SJSA1 (cell line): ENCODE measurements around the gene LASP1. TPM values are rescaled to one million over a fixed set of nuclear protein-coding genes. Genes with fewer than 3 reads are reported as not detected.

Experiments used
- DNase-seq, 2 experiments: peaks; one replicate each; pipeline ENCODE4 v3.0.0-alpha.2; 2015 to 2020; ENCODE audit warnings: low spot score in 2 of 2, low read depth in 1 of 2
- H3K27ac ChIP-seq: fragments of 250-450 bp; sonication (Bioruptor Pico); 2 replicates; pipeline ENCODE4 v1.5.1; 2020; ENCODE audit warnings: mild to moderate bottlenecking, moderate library complexity
- H3K27me3 ChIP-seq: fragments of 250-450 bp; sonication (Bioruptor Pico); replicated peaks from 2 replicates; pipeline ENCODE4 v1.5.1; 2020; ENCODE audit warnings: mild to moderate bottlenecking, moderate library complexity
- H3K36me3 ChIP-seq: fragments of 250-450 bp; sonication (Bioruptor Pico); 2 replicates; pipeline ENCODE4 v1.5.1; 2020; ENCODE audit warnings: mild to moderate bottlenecking
- H3K4me1 ChIP-seq: fragments of 250-450 bp; sonication (Bioruptor Pico); replicated peaks from 2 replicates; pipeline ENCODE4 v1.6.1; 2021; ENCODE audit warnings: mild to moderate bottlenecking
- H3K4me3 ChIP-seq: fragments of 250-450 bp; sonication (Bioruptor Pico); 2 replicates; pipeline ENCODE4 v1.5.1; 2020; ENCODE audit warnings: mild to moderate bottlenecking
- H3K9me3 ChIP-seq: fragments of 250-450 bp; sonication (Bioruptor Pico); replicated peaks from 2 replicates; pipeline ENCODE4 v1.5.1; 2020; ENCODE audit warnings: mild to moderate bottlenecking
- total RNA-seq: library from RNA; depleted of rRNA; stranded (reverse); fragments of >200 nt; shearing (Covaris generic); gene quantifications from 2 replicates; pipeline ENCODE4 v1.2.3, GENCODE V29; 2014

LASP1 gene
- total RNA-seq, 1 experiment from 2014 or later, result 174 TPM

DNA sequence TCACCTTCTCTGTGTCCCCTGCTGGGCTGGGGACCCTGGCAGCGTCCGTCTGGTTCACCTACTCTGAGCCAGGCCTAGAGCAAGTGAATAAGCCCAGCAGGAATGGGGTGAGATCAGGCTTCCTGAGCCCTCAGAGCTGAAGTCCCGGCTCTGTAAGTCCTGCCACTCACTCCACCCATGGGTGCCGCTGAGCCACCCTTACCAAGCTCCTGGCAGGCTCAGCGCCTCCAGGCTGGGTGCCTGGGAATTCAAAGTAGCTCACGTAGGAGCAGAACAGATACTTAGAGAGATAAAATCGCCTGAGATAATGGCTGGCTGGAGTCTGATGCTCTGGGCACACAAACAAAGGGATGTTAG lies 45.8 kb downstream of the LASP1 start:
- H3K9me3 ChIP-seq, result no peaks in the 10 kb centered on the region
- peaks cover 98% of the 10 kb centered on the region for H3K36me3 ChIP-seq

DNA sequence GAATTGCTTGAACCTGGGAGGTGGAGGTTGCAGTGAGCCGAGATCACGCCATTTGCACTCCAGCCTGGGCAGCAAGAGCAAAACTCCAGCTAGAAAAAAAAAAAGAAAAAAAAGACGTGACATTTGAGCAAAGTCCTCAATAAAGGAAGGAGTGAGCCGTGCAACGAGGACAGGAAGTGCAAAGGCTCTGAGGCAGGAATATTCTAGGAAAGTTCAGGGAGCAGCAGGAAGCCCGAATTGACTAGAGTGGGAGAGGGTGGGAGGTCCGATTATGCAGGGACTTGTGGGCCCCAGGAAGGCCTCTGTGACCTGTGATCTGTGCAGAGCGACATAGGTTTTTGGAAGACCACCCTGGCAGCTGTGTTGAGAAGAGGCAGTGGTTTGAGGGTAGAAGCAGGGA lies 46.9 kb downstream of the LASP1 start:
- Histone ChIP-seq H3K4me3 (no peak overlapping the region), H3K27ac (no peak overlapping the region), H3K27me3 (no peaks in the 10 kb centered on the region), H3K36me3 (peaks cover 91% of the 10 kb centered on the region), H3K4me1 (no peaks in the 10 kb centered on the region), H3K9me3 (no peaks in the 10 kb centered on the region)
- no peak for DNase-seq

More for the DNA sequence above, 45.8 kb downstream of the LASP1 start:
- Histone ChIP-seq H3K4me3 (no peak overlapping the region), H3K27ac (no peak overlapping the region), H3K4me1 (no peaks in the 10 kb centered on the region), H3K27me3 (no peaks in the 10 kb centered on the region)
- no peak for DNase-seq

DNA sequence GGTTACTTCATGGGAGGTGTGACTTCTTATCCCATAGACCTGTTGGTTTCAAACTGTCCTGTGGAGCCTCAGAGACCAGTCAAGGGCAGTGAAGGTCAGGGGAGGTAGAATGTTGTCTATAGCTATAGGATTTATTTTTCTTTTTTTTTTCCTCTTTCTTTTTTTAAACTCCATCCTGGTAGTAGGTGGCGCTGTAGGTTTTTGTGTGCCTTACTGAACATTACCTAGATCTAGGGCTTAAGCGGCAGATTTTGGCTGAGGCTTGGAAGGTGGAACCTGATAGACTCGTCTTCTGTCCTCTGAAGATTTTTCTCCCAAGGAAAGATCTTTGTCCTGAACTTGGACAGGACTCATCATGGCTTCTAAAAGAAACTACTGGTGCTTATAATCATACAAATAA lies 47.4 kb downstream of the LASP1 start:
- Histone ChIP-seq H3K36me3 (peaks cover 86% of the 10 kb centered on the region), H3K27me3 (no peaks in the 10 kb centered on the region), H3K9me3 (no peaks in the 10 kb centered on the region), H3K4me1 (no peaks in the 10 kb centered on the region), H3K27ac (no peak overlapping the region), H3K4me3 (no peak overlapping the region)
- no peak for DNase-seq

DNA sequence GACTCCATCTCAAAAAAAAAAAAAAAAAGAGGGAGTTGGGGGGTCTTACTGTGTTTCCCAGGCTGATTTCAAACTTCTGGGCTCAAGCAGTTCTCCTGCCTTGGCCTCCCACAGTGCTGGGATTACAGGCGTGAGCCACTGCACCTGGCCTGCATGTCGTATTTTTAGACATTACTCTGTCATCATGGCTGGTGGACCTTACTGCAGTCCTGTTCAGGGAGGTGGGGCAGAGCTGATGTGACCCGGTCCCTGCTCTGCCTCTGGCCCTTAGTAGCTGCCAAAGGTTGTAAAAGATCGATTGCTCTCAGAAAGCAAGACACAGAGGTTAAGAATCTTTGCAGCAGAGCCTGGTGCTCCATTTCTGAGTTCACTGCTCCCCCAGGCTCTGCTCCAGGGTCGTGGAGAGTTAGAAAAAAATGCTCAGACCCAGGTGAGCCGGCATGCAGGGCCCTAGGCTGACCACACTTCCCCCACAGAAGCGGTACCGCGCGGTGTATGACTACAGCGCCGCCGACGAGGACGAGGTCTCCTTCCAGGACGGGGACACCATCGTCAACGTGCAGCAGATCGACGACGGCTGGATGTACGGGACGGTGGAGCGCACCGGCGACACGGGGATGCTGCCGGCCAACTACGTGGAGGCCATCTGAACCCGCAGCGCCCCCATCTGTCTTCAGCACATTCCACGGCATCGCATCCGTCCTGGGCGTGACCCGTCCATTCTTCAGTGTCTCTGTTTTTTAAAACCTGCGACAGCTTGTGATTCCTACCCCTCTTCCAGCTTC lies 48.5 kb downstream of the LASP1 start:
- H3K9me3 ChIP-seq, result no peaks in the 10 kb centered on the region
- H3K27me3 ChIP-seq, result no peaks in the 10 kb centered on the region
- H3K4me1 ChIP-seq, result no peaks in the 10 kb centered on the region

DNA sequence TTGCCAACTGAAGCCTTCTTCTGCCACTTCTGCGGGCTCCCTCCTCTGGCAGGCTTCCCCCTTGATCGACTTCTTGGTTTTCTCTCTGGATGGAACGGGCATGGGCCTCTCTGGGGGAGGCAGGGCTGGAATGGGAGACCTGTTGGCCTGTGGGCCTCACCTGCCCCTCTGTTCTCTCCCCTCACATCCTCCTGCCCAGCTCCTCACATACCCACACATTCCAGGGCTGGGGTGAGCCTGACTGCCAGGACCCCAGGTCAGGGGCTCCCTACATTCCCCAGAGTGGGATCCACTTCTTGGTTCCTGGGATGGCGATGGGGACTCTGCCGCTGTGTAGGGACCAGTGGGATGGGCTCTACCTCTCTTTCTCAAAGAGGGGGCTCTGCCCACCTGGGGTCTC lies 49.1 kb downstream of the LASP1 start:
- H3K27ac ChIP-seq, result no peak overlapping the region
- DNase-seq, result peak in 1 of 2 experiments; percentile 30
- H3K4me3 ChIP-seq, result no peak overlapping the region
- H3K9me3 ChIP-seq, result no peaks in the 10 kb centered on the region
- peaks cover 69% of the 10 kb centered on the region for H3K36me3 ChIP-seq
- H3K27me3 ChIP-seq, result no peaks in the 10 kb centered on the region
- no peaks in the 10 kb centered on the region for H3K4me1 ChIP-seq

More for the DNA sequence above, 48.5 kb downstream of the LASP1 start:
- Histone ChIP-seq H3K27ac (no peak overlapping the region), H3K36me3 (peaks cover 75% of the 10 kb centered on the region), H3K4me3 (no peak overlapping the region)
- DNase-seq, result peak in 1 of 2 experiments; percentile 28

DNA sequence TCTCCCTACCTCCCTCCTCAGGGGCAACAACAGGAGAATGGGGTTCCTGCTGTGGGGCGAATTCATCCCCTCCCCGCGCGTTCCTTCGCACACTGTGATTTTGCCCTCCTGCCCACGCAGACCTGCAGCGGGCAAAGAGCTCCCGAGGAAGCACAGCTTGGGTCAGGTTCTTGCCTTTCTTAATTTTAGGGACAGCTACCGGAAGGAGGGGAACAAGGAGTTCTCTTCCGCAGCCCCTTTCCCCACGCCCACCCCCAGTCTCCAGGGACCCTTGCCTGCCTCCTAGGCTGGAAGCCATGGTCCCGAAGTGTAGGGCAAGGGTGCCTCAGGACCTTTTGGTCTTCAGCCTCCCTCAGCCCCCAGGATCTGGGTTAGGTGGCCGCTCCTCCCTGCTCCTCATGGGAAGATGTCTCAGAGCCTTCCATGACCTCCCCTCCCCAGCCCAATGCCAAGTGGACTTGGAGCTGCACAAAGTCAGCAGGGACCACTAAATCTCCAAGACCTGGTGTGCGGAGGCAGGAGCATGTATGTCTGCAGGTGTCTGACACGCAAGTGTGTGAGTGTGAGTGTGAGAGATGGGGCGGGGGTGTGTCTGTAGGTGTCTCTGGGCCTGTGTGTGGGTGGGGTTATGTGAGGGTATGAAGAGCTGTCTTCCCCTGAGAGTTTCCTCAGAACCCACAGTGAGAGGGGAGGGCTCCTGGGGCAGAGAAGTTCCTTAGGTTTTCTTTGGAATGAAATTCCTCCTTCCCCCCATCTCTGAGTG lies 49.6 kb downstream of the LASP1 start:
- Histone ChIP-seq H3K4me1 (no peaks in the 10 kb centered on the region), H3K27ac (no peak overlapping the region), H3K4me3 (no peak overlapping the region), H3K27me3 (no peaks in the 10 kb centered on the region), H3K36me3 (peaks cover 64% of the 10 kb centered on the region), H3K9me3 (no peaks in the 10 kb centered on the region)
- DNase-seq, result peak in 1 of 2 experiments; percentile 35

DNA sequence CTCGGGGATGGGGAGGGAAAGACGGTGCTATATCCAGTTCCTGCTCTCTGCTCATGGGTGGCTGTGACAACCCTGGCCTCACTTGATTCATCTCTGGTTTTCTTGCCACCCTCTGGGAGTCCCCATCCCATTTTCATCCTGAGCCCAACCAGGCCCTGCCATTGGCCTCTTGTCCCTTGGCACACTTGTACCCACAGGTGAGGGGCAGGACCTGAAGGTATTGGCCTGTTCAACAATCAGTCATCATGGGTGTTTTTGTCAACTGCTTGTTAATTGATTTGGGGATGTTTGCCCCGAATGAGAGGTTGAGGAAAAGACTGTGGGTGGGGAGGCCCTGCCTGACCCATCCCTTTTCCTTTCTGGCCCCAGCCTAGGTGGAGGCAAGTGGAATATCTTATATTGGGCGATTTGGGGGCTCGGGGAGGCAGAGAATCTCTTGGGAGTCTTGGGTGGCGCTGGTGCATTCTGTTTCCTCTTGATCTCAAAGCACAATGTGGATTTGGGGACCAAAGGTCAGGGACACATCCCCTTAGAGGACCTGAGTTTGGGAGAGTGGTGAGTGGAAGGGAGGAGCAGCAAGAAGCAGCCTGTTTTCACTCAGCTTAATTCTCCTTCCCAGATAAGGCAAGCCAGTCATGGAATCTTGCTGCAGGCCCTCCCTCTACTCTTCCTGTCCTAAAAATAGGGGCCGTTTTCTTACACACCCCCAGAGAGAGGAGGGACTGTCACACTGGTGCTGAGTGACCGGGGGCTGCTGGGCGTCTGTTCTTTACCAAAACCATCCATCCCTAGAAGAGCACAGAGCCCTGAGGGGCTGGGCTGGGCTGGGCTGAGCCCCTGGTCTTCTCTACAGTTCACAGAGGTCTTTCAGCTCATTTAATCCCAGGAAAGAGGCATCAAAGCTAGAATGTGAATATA lies 50.8 kb downstream of the LASP1 start:
- H3K4me3 ChIP-seq, result no peak overlapping the region
- H3K9me3 ChIP-seq, result no peaks in the 10 kb centered on the region
- H3K27ac ChIP-seq, result no peak overlapping the region
- H3K4me1 ChIP-seq, result no peaks in the 10 kb centered on the region
- peaks cover 52% of the 10 kb centered on the region for H3K36me3 ChIP-seq
- DNase-seq, result peak in 1 of 2 experiments; percentile 33
- no peaks in the 10 kb centered on the region for H3K27me3 ChIP-seq

DNA sequence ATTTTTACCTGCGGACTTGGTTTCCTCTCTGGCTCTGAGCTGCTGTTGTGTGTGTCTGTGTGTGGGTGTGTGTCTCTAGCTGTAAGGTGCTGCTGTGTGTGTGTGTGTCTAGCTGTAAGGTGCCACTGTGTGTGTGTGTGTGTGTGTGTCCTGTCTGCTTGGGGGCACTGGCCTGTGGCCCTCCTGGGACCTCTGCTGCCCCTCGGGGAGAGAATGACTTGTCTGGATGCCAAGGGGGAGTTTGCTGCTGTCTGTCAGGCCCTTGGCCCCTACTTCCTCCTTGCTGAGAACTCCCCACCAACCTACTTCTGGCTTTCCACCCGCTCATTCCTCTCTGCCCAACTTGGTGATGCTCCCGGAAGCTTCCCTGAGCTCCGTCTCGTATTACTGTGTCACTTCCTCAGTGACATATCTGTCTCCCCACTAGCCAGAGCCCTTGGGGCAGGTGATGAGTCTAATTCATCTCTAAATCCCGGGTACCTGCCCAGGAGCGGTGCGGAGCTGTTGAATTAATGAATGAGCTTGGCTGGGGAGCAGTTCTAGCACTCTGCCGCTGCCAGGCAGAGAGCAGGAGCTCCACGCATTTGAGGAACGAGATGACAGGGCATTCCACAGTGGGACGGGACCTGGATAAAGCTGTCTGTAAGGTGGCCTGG lies 52.0 kb downstream of the LASP1 start:
- DNase-seq, result peak in 1 of 2 experiments; percentile 35
- no peak overlapping the region for H3K4me3 ChIP-seq
- H3K27ac ChIP-seq, result no peak overlapping the region
- H3K9me3 ChIP-seq, result no peaks in the 10 kb centered on the region
- H3K4me1 ChIP-seq, result no peaks in the 10 kb centered on the region
- peaks cover 40% of the 10 kb centered on the region for H3K36me3 ChIP-seq
- no peaks in the 10 kb centered on the region for H3K27me3 ChIP-seq

DNA sequence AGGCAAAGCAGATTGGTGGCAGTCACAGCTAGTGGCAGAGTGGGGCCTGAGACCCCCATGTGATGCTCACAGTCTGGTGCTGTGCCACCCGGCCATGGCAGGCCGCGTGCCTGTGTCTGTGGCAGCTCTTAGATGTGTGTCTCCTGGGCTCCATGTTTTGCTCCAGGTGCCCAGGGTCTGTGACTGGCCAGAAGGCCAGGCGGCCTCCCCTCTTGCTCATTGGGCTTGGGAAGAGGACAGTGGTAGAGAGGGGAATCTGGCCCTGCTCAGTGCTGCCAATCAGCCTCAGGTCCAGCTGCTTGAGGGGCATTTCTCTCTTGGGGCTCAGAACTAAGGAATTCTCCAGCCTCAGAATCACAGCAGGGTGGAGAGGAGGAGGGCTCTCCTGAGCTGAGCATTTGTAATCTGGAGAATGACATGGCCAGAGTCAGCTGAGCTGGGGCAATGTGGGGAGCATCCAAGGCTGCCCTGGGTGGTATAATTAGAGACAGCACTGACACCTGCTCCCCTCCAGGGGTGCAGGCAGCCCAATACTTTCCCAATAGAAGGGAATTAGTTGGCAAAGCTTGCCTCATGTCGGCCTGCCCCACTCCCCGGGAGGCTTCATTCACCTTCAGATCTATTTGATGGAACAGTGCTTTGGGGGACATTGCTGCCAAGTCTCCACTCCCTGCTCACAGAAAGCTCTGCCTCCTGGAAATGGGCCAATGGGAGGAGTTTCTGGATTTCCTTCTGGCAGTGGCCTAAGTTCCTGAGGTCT lies 52.9 kb downstream of the LASP1 start:
- H3K27me3 ChIP-seq, result no peaks in the 10 kb centered on the region
- H3K4me3 ChIP-seq, result no peak overlapping the region
- no peaks in the 10 kb centered on the region for H3K4me1 ChIP-seq
- H3K36me3 ChIP-seq, result peaks cover 31% of the 10 kb centered on the region
- no peak overlapping the region for H3K27ac ChIP-seq
- H3K9me3 ChIP-seq, result no peaks in the 10 kb centered on the region
- peak; percentile 28 to 43 for DNase-seq

DNA sequence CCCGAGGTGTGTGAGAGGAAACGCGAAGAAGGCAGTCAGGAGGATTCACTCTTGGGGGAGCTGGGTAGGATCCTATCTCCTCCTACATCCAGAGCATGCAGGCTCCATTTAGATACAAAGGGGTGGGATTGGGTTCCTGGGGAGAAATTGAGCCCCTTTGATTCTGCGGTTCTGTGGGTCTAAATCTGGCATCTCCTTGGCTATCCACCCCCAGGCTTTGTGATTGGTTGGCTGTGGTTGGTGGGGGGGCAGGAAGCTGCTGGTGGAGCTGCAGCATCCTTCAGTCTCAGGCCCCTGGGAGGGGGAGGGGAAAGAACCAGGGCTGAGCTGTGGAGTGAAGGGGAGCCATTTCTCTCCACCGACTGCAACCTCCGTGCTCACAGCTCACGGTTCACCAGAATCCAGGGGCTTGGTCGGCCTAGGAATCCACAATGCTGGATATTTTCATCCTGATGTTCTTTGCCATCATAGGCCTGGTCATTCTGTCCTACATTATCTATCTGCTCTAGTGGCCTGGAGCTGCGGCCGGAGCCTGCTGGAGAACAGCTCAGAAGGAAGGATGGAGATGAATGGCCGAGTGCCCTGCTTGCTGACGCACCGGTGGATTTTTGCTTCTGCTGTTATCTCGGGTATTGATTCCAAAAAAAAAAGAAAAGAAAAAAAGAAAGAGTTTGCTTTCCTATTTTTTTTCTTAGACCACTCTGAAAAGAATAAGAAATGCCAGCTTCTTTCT lies 55.6 kb downstream of the LASP1 start, which contains the start of gene LASP1NB:
LASP1NB (plus strand) TSS at position 352 of the 733 bp plus-strand sequence.
- no peak within 1 kb of the TSS for H3K4me3 ChIP-seq
- H3K36me3 ChIP-seq, result peaks cover 4% of the 10 kb centered on the region; the same call in 1 of the 2 replicates
- peak in 1 of 2 experiments; percentile 39 for DNase-seq
- H3K27ac ChIP-seq, result no peak within 1 kb of the TSS
- H3K9me3 ChIP-seq, result no peaks in the 10 kb centered on the region
- H3K27me3 ChIP-seq, result no peaks in the 10 kb centered on the region
- no peaks in the 10 kb centered on the region for H3K4me1 ChIP-seq

DNA sequence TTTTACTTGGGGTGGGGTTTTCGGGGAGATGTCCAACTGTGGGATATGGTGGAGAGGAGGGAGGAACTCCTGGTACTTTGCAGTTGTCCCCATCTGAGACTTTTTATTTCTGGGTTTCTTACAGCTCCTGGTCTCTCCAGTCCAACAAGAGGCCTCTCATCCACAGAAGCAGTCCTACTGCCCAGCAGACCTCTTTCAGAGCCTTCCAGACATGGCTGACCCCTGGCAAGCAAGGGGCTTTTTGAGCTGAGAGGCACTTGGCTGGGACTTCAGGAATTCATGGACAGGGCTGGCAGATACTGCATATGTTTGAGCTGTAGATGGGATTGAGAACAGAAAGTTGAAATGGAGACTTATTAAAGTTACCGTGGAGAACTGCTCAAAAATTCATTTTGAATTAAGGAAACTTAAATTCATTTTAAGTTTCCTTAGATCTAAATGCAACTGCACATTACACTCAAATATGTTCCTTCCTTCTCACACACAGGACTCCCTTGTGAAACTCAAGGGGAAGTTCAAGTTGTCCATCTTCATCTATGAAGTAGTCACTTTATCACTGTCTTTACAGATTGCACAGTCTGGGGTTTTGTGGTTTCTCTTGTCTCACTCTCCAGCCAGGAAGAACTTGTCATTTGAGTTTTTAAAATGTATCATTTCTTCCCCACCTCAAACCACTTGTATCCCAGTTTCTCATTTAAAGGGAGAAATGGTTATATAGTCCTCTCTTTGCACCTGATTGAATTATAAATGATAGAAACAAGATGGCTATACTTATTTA lies 56.6 kb downstream of the LASP1 start:
- H3K9me3 ChIP-seq, result no peaks in the 10 kb centered on the region
- no peak overlapping the region for H3K4me3 ChIP-seq
- no peaks in the 10 kb centered on the region for H3K36me3 ChIP-seq
- DNase-seq, result no peak
- no peak overlapping the region for H3K27ac ChIP-seq
- H3K27me3 ChIP-seq, result no peaks in the 10 kb centered on the region
- no peaks in the 10 kb centered on the region for H3K4me1 ChIP-seq
